Inflammatory macrophage treated with lipopolysaccharide for 1 hour (primary cell): ENCODE measurements around the gene SPOCK3.
"Not testable (repeated sequence)": the region's sequence is repeated elsewhere in the genome, so short reads cannot be mapped to it uniquely, and the experiment has no call there.

Source experiments
- DNase-seq, 2 donors: peaks; one replicate each; pipeline ENCODE4 v3.0.0-alpha.2; 2020 to 2022

SPOCK3 gene

GRCh38 chr4:166798126-166798525, 436.2 kb downstream of the SPOCK3 start:
- DNase-seq: no peak

GRCh38 chr4:166777760-166778159, 456.5 kb downstream of the SPOCK3 start:
- no peak for DNase-seq

GRCh38 chr4:166763018-166763417, 471.3 kb downstream of the SPOCK3 start:
- no peak for DNase-seq

- DNase-seq: no peak
Measured at GRCh38 chr4:166741742-166742141, 492.6 kb downstream of the SPOCK3 start.

- not testable (repeated sequence) for DNase-seq
Measured at GRCh38 chr4:166739215-166739614, 495.1 kb downstream of the SPOCK3 start.

- no peak for DNase-seq
Measured at GRCh38 chr4:166737430-166737829, 496.9 kb downstream of the SPOCK3 start.

- no peak for DNase-seq
Measured at GRCh38 chr4:166735553-166735952, 498.7 kb downstream of the SPOCK3 start.

GRCh38 chr4:166734797-166735196, 499.5 kb downstream of the SPOCK3 start:
- DNase-seq: no peak

- DNase-seq: no peak
Measured at GRCh38 chr4:166733686-166734085, 500.6 kb downstream of the SPOCK3 start.

- no peak for DNase-seq
Measured at GRCh38 chr4:166726832-166727231, 507.5 kb downstream of the SPOCK3 start.

GRCh38 chr4:166724369-166724768, 509.9 kb downstream of the SPOCK3 start:
- no peak for DNase-seq

- DNase-seq: no peak
Measured at GRCh38 chr4:166723532-166724140, 510.7 kb downstream of the SPOCK3 start.

GRCh38 chr4:166715748-166716713, 518.3 kb downstream of the SPOCK3 start:
- not testable (repeated sequence) for DNase-seq

- no peak for DNase-seq
Measured at GRCh38 chr4:166700592-166700991, 533.7 kb downstream of the SPOCK3 start.

GRCh38 chr4:166688835-166689234, 545.5 kb downstream of the SPOCK3 start:
- no peak for DNase-seq

- DNase-seq: no peak
Measured at GRCh38 chr4:166687828-166688227, 546.5 kb downstream of the SPOCK3 start.
